Stomach smooth muscle (tissue), 2 donors: ENCODE results near the gene CCR8.

Experiments used
- H3K27ac ChIP-seq: one replicate; pipeline ENCODE4 v1.7.0; 2013; ENCODE audit warnings: mild to moderate bottlenecking, low read length, inconsistent platforms
- H3K27me3 ChIP-seq, 2 donors: one replicate each; pipeline ENCODE4 v1.7.0; 2013; ENCODE audit warnings: low read length in 2 of 2; ENCODE audit not compliant: insufficient read depth in 2 of 2, control insufficient read depth in 1 of 2
- H3K36me3 ChIP-seq, 2 donors: one replicate each; pipeline ENCODE4 v1.7.0; 2013; ENCODE audit warnings: low read length in 2 of 2; ENCODE audit not compliant: control insufficient read depth in 2 of 2, insufficient read depth in 2 of 2
- H3K4me1 ChIP-seq: one replicate; pipeline ENCODE4 v1.7.0; 2013; ENCODE audit warnings: low read length; ENCODE audit not compliant: control insufficient read depth, insufficient read depth
- H3K4me3 ChIP-seq, 2 donors: one replicate each; pipeline ENCODE4 v1.7.0; 2013; ENCODE audit warnings: low read length in 2 of 2
- H3K9ac ChIP-seq, 2 donors: one replicate each; pipeline ENCODE4 v1.7.0; 2013; ENCODE audit warnings: low read length in 2 of 2, mild to moderate bottlenecking in 1 of 2
- H3K9me3 ChIP-seq, 2 donors: one replicate each; pipeline ENCODE4 v1.7.0; 2013; ENCODE audit warnings: low read length in 2 of 2; ENCODE audit not compliant: control insufficient read depth in 2 of 2
- donor health status: healthy.
- donor health status: Pancreatic carcinoma.

The CCR8 gene

DNA sequence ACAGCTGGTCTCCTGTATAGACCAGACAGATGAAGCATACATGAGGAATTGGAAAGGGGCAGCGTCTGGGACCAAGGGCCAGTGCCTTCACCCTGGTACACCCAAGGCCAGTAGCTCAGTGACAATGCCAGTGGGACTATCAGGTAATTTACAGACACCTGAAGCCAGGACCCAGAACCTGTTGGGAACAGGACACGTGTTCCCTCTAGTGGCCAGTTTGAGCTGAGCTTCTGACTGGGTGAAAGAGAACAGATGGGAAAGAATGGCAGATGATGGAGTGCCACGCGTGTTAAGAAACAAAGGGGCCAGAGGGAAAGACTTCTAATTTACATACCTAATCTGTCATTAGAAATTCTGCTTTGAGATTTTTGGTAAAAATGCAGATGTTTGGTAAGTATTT, 48.6 kb downstream of the CCR8 start:
- Histone ChIP-seq H3K9me3 (no peaks in the 10 kb centered on the region), H3K36me3 (peaks cover 2 to 3% of the 10 kb centered on the region in 2 donors), H3K4me1 (no peaks in the 10 kb centered on the region), H3K27ac (no peak overlapping the region), H3K4me3 (no peak overlapping the region), H3K27me3 (no peaks in the 10 kb centered on the region), H3K9ac (no peak overlapping the region)

DNA sequence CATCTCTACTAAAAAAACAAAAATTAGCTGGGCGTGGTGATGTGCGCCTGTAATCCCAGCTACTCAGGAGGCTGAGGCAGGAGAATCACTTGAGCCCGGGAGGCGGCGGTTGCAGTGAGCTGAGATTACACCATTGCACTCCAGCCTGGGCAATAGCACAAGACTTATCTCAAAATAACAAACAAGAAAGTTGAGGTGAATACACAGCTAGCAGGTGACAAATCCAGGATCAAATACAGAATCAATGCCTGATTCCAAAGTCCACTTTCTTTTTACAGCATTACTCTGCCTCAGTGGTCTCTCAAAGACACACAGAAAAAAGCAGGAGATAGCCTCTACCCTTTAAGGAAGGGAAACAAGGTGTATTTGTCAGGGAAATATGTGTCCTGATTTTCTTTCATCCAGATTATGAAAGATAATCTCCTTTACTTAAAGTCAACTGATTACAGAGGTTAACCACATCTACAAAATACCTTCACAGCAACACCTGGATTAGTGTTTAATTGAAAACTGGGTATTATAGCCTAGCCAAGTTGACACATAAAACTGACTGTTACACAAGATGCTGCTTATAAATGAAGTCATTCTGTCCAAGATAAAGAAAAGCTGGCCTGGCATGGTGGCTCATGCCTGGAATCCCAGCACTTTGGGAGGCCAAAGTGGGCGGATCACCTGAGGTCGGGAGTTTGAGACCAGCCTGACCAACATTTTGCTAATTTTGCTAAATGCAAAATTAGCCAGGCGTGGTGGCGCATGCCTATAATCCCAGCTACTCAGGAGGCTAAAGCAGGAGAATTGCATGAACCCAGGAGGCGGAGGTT, 49.7 kb downstream of the CCR8 start:
- no peaks in the 10 kb centered on the region for H3K27me3 ChIP-seq
- H3K9ac ChIP-seq: no peak overlapping the region
- H3K36me3 ChIP-seq: peaks cover 2 to 3% of the 10 kb centered on the region in 2 donors

DNA sequence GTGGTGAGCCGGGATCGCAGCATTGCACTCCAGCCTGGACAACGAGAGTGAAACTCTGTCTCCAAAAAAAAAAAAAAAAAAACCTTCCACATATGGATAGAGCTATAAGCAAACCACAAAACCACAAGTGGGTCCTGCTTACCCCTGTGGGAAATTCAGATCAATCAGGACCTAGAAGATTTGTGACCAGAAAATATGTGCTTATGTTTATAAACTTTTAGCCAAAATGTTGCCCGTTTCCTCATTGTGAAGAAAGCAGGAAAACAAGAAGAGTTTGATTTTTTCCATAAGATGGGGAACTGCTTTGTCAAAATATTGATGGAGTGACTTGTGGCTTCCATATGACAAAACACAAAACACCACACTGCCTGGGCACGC, 50.3 kb downstream of the CCR8 start:
- Histone ChIP-seq H3K9me3 (no peaks in the 10 kb centered on the region), H3K4me3 (no peak overlapping the region), H3K27ac (no peak overlapping the region), H3K27me3 (no peaks in the 10 kb centered on the region), H3K9ac (no peak overlapping the region), H3K36me3 (peaks cover 2 to 3% of the 10 kb centered on the region in 2 donors), H3K4me1 (peaks cover 7% of the 10 kb centered on the region)

More for the DNA sequence above, 49.7 kb downstream of the CCR8 start:
- Histone ChIP-seq H3K27ac (no peak overlapping the region), H3K4me3 (no peak overlapping the region), H3K4me1 (peaks cover 3% of the 10 kb centered on the region), H3K9me3 (no peaks in the 10 kb centered on the region)

DNA sequence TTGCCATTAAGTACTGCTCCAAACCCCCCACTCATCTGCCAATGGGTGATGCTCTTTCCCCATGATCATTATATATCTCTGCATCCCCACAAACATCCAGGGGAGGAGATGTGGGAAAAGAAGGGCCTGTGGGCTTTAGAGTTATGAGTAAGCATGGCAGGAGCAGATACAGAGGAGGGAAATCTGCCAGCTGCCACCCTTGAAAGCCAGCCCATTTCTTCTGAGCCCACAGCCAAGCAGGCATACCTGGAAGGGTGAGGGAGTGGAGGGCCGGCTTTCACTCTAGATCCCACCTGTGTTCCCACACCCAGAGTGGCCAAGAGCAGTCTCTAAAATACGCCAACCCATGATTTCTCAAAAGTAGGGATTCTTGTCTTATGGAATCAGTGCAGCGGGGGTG, 51.9 kb downstream of the CCR8 start:
- H3K27ac ChIP-seq: no peak overlapping the region
- H3K36me3 ChIP-seq: peaks cover 2 to 3% of the 10 kb centered on the region in 2 donors
- H3K9me3 ChIP-seq: no peaks in the 10 kb centered on the region
- H3K27me3 ChIP-seq: no peaks in the 10 kb centered on the region
- H3K9ac ChIP-seq: no peak overlapping the region
- H3K4me1 ChIP-seq: peaks cover 16% of the 10 kb centered on the region
- H3K4me3 ChIP-seq: no peak overlapping the region
